GM19025 (cell line): Measurements from ENCODE around the gene HLA-DRB1.
"Not testable (repeated sequence)": the region's sequence is repeated elsewhere in the genome, so short reads cannot be mapped to it uniquely, and the experiment has no call there.

Source experiments
- ATAC-seq: cut with Tn5 transposase; IDR thresholded peaks from one replicate; pipeline ENCODE4 v1.9.1; 2021; ENCODE audit warnings: mild to moderate bottlenecking, low read depth, moderate library complexity; ENCODE audit not compliant: unreplicated experiment

HLA-DRB1 gene

DNA sequence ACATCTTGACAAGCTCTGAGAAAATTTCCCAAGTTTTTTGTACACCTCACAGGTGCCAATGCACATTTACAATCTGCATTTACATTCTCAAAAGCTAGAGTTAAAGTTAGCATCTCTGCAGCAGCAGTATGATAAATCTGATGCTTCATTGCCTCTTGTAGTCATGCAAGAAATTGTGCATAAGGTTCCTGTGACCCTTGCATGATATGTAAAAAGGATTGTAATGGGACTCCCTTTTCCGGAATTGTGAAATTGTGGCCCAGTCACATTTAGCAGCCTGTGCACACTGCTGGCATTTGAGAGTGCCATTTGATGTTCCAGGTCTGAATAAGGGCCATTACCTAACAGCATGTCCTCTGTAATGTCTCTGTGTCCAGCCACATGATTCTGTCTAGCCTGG lies 24.1 kb downstream of the HLA-DRB1 start:
- no peak for ATAC-seq

DNA sequence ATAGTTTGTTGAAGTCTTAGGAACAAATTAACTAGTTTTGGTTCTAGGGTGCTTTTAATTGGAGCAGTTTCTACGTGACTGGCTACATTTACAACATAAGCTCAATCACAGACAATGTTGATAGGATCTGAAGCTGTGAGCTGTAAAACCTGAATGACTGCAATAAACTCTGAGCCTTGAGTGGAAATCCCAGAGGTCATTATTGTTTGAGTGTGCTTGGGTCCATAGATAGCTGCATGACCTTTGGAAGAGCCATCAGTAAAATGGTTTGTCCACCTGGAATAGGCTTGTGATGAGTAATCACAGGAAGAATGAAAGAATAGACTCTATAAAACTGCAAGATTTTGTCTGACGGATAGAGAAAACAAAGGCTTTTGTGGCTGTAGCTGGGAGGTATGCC lies 26.7 kb downstream of the HLA-DRB1 start:
- no peak for ATAC-seq

GRCh38 chr6:32559747-32560146 lies 29.9 kb downstream of the HLA-DRB1 start:
- no peak for ATAC-seq

- ATAC-seq = no peak
Measured at GRCh38 chr6:32558426-32559057, 31.1 kb downstream of the HLA-DRB1 start.

- no peak for ATAC-seq
Measured at GRCh38 chr6:32554116-32554965, 35.3 kb downstream of the HLA-DRB1 start.

GRCh38 chr6:32553037-32553742 lies 36.5 kb downstream of the HLA-DRB1 start:
- ATAC-seq = no peak

- ATAC-seq = no peak
Measured at GRCh38 chr6:32551410-32551809, 38.2 kb downstream of the HLA-DRB1 start.

- no peak for ATAC-seq
Measured at GRCh38 chr6:32539839-32540238, 49.8 kb downstream of the HLA-DRB1 start.

GRCh38 chr6:32530431-32530793 lies 59.2 kb downstream of the HLA-DRB1 start:
- ATAC-seq = not testable (repeated sequence)

DNA sequence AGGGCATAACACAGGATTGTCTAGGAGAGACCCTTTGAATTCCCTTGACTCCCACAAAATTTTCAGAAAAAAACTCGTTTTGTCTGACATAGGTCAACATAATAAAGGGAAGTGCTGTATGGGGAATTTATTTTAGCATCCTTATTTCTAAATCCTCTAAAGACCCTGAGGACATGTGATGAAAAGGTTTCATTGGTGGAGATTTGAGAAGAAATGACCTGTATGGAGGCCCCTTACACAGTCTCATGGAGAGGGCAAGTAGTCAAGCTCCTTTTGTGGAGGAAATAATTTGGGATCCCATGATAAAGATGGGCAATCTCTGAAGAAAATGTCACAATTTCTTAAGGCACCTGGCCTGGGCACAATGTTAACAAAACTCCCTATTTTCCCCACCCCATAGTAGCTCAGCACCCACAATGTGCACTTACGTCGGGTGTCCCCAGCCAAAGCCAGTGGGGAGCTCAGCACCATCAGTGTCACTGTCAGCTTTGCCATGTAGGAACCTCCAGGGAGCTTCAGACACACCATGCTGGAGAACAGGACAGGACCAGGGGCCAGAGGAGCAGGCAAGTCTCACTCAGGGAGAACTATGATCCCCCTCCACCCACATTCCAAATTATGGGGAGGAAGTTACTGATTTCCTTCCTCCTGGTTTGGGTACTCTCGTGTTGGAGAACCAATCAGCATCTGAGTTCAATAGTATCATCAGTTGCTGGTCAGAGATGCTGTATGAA lies 59.8 kb downstream of the HLA-DRB1 start, which contains the start of gene HLA-DRB5:
Gene HLA-DRB5, minus strand, starts transcription at position 591 of the 734 bp plus-strand sequence. Its CDS starts 63 bp downstream, at position 528.
- no peak for ATAC-seq
